GM21390 (cell line): Measurements from ENCODE around the gene IL10.

ENCODE experiments used
- ATAC-seq: cut with Tn5 transposase; IDR thresholded peaks from one replicate; pipeline ENCODE4 v1.9.1; 2021; ENCODE audit not compliant: unreplicated experiment

IL10 gene

GRCh38 chr1:206737729-206738201, 34.5 kb downstream of the IL10 start:
- ATAC-seq, result no peak

DNA sequence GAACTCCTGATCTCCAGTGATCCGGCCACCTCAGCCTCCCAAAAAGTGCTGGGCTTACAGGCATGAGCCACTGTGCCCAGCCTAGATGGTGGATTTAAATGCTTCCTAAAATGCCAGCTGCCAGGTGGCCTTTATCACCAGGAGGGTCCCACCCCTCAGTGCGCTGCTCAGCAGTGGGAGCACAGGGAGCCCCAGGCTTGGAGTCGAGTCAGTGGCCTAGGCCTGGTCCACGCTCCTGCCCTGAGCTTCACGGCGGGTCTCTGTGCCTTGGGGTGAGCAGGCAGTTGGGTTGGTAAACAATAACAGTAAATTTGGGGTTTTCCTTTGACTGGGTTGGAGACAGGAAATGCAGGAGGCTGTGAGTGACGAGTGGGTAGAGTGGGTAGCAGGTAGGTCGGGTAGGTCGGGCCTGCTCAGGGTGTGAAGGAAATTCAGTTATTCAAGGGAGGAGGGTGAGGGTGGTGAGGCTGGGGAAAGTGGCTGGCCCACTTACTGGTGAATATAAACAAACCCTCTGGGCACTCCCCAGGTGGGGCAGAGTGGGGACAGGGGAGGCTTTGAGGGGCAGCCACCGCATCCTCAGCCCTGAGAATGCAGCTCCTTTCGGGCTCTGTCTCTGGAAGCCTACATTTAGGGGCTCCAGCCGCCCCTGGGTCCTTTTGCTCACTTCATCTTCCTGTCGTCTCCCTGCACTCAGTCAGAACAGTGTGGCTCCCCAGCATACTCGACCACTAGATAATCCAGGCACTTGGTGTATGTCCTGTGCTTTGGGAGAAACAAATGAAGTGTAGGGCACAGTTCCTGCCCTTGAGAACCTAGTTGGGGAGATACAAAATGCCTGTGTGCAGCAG, 35.2 kb downstream of the IL10 start:
- no peak for ATAC-seq

DNA sequence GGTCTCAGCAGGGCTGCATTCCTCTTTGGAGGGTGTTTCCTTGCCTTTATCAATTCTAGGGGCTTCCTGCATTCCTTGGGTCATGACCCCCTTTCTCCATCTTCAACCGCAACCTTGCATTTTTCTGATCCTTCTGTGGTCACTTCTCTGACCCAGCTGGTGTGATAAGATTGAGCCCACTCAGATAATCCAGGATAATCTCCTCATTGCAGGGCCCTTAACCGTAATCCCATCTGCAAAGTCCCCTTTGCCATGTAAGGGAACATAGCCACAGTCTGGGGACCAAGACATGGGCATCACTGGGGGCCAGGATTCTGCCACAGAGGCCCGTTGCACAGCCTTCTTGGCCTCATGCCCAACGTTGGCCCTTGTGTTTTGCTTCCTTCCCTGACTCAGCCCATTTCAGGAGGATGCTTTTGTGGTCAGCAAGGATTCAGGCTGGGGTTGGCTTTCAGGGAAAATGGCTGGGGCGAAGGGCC, 36.7 kb downstream of the IL10 start:
- ATAC-seq, result no peak

DNA sequence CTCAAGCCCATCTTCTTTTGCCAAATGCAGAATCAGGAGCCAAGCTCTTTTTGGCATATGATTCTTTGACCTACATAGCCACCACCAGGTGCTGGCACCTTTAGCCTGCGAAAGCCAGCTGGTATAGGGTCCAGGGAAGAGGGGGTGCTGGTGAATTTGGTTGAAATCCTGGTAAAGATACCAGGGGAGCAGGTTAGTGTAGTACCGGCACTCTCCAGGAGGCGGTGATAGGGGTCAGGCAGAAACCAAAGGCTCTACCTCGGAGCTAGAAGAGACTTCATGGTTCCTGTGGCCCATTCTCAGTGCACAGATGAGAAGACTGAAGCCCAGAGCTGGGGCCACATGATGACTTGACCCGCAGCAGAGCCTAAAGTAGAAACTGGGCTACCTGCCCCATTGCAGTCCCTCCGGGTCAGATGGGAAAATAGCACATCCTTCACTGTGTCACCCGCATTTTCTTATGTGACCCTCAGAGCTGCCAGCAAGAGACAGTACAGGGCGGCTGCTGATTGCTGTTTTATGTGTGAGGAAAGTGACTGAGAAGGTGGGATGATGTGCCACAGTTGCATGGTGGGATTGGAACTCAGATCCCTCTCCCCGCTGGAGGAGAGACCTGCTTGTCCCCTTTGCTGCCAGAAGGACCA, 37.7 kb downstream of the IL10 start:
- no peak for ATAC-seq

- ATAC-seq, result no peak
Measured at GRCh38 chr1:206732992-206733391, 39.3 kb downstream of the IL10 start.

GRCh38 chr1:206732508-206732907, 39.8 kb downstream of the IL10 start:
- no peak for ATAC-seq

GRCh38 chr1:206729507-206729906, 42.8 kb downstream of the IL10 start:
- no peak for ATAC-seq

- no peak for ATAC-seq
Measured at GRCh38 chr1:206729050-206729449, 43.2 kb downstream of the IL10 start.

GRCh38 chr1:206728697-206728987, 43.7 kb downstream of the IL10 start:
- no peak for ATAC-seq

GRCh38 chr1:206727981-206728696, 44.2 kb downstream of the IL10 start:
- ATAC-seq, result no peak

GRCh38 chr1:206725109-206725963, 47.0 kb downstream of the IL10 start:
- no peak for ATAC-seq

- ATAC-seq, result no peak
Measured at GRCh38 chr1:206723805-206724472, 48.4 kb downstream of the IL10 start.

DNA sequence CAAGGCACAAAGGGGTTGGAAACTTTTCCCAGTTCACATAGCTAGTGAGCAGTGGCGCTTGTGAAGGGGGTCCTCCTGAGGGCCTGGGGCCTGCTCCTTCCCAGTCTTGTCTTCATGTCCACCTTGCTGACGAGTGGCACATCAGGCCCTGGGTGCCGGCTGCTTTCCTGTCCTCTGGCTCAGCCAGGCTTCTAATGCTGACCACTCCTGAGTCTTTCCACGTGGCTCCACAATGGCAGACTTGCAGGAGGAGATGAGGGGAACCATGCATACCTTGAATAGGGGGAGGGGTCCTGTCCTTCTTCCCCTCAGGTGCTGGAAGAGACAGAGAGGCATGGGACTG, 48.9 kb downstream of the IL10 start:
- no peak for ATAC-seq

- ATAC-seq, result no peak
Measured at GRCh38 chr1:206722751-206723461, 49.4 kb downstream of the IL10 start.

DNA sequence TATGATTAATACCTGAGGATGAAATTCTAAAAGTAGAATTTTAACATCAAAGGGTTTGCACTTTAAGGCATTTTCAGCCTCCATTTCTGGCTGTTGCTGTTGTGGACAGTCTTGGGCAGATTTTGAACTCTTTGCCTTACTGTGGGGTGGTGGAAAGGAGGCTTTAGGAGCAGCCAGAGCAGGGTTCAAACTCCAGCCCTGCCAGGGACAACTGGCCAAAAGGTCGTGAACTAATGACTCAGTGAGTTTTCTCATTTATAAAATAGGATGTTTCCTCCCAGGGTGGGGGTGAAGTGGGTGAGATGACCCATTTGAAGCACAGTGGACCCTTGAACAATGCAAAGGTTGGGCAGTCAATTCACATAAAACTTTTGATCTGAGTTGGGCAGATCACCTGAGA, 50.8 kb downstream of the IL10 start:
- ATAC-seq, result no peak

- ATAC-seq, result no peak
Measured at GRCh38 chr1:206719169-206719839, 53.0 kb downstream of the IL10 start.

DNA sequence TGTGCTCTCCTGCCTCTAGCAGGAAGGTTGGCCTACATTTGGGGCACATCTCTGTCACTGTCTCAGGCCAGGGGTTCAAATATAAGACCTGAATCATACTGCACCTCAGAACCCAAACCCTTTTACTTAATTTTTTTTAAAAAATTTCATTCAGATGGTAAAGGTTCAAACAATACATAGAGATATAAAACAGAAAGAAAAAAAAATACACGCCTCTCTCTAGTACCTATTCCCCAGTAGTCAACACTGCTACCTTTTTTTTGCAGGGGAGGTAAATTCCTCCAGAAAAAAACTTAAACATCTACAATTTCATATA, 54.7 kb downstream of the IL10 start:
- ATAC-seq, result no peak
